Measurements from ENCODE around the gene BORCS6.
A peak's percentile ranks its signal among the peaks of the same experiment; 100 is the strongest.

Gene BORCS6

GRCh38 chr17:8140065-8141029 is 49.6 kb downstream of the BORCS6 start:
- no peak for DNase-seq

GRCh38 chr17:8138672-8139371 is 51.2 kb downstream of the BORCS6 start:
- DNase-seq, result peak; percentile 98

DNA sequence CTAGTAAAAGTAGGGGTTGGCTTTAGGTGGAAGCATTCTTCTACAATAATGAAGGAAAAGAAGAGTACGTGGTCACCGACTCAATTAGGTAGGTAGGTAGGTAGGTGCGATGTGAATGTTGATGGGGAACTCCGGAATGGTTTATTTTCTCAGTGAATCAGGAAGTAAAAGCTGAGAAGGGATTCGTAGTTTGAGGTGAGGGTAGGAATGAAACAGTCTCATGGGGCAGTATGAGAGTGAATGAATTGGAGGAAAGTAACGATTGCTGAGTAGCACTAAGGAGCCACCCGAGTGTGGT is 51.7 kb downstream of the BORCS6 start:
- DNase-seq, result no peak
